Activated CD8-positive, alpha-beta T cell treated with anti-CD3 and anti-CD28 coated beads for 36 hours (primary cell): ENCODE measurements around the gene PRR14. TPM values are rescaled to one million over a fixed set of nuclear protein-coding genes. Genes with fewer than 3 reads are reported as not detected.

Experiments used
- ATAC-seq: fragments of 200-7000 bp; cut with Tn5 transposase; one replicate; pipeline ENCODE4 v1.10.0; 2021; ENCODE audit warnings: mild to moderate bottlenecking, moderate library complexity
- CTCF ChIA-PET: fragments of 350-600 bp; sonication (Branson Sonifier 250); formaldehyde crosslinking; loops from one replicate; lab custom pipeline; 2021; ENCODE audit warnings: antibody characterized with exemption; lab: Charles Lee
- POLR2A ChIA-PET: fragments of 350-600 bp; sonication (Branson Sonifier 250); formaldehyde crosslinking; loops from one replicate; lab custom pipeline; 2021; ENCODE audit warnings: antibody characterized with exemption; lab: Charles Lee
- DNase-seq: peaks from one replicate; pipeline ENCODE4 v3.0.0-alpha.2; 2020
- H3K27ac Mint-ChIP-seq: one replicate; pipeline ENCODE4 v1.8.0; 2021; ENCODE audit warnings: mild to moderate bottlenecking, mixed read lengths
- H3K27me3 Mint-ChIP-seq: one replicate; pipeline ENCODE4 v1.8.0; 2021; ENCODE audit warnings: mixed read lengths
- H3K36me3 Mint-ChIP-seq: one replicate; pipeline ENCODE4 v1.8.0; 2021; ENCODE audit warnings: low read depth, mixed read lengths
- H3K4me1 Mint-ChIP-seq: one replicate; pipeline ENCODE4 v1.8.0; 2021; ENCODE audit warnings: low read depth, mixed read lengths
- H3K4me3 Mint-ChIP-seq: one replicate; pipeline ENCODE4 v1.8.0; 2021; ENCODE audit warnings: mild to moderate bottlenecking, moderate library complexity, mixed read lengths
- H3K9me3 Mint-ChIP-seq: one replicate; pipeline ENCODE4 v1.8.0; 2021; ENCODE audit warnings: mixed read lengths
- intact Hi-C: fragments of 100-400 bp; cut with micrococcal nuclease; formaldehyde crosslinking; loops from one replicate; pipeline ENCODE4 v1.10.0; 2022
- total RNA-seq, 2 experiments: library from RNA; stranded (reverse); gene quantifications; one replicate each; pipeline ENCODE4 v1.2.3, GENCODE V29; 2021
- TF ChIP-seq, protein P1 (sequence below): fragments of 200-600 bp; IDR thresholded peaks from one replicate; pipeline ENCODE4 v1.8.0; 2022; ENCODE audit warnings: antibody characterized with exemption, mild to moderate bottlenecking

PRR14 gene
- total RNA-seq, 2 experiments from 2014 or later: 74.0 to 76.6 TPM

DNA sequence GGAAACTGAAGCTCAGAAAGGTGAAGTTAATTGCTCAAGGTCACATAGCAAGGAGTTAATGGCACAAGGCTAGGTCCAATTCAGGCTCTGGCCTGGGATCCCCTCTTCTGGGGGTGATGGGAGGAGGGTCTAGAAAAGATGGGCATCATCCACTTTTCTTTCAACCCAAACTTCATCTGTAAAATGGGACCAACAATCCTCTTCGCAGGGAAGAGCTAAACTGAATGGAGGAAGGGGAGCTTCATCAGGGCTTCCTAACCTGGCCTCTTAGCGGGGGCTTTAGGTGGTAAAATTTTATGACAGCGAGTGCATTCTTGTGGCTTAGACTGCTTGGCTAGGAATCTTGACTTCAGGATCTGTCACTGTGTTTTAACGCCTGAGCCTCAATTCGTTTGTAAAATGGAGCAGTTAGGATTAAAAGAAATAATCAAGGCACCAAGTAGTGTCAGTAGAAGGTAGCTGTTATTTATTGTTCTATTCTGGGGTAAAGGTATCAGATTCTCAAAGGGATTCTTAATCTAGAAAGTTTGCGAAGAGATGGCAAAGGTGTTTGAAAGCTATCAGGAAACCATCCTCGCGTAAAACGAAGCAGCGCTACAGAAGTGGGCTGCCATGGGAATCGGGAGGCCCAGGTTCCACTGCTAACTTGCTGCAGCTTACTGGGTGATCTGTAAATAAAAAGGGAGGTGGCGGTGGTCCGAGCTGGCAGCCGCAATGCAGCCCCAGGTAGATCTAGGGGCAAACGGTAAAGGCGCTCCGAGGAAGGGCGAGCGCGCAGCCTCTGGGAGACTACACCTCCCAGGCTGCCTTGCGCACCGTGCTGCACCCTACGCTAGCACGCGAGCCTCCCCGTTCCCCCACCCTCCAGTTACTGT is 46.7 kb downstream of the PRR14 start:
- POLR2A ChIA-PET: interaction anchor here (0.6 to 3.6 kb wide), 15 partner anchors 13 to 326 kb away, joined by 3 to 36 read pairs (median 4); partner anchors contain the start of genes DCTPP1, FBRS, PRR14 and SEPTIN1
- peaks cover 39% of the 10 kb centered on the region for H3K4me1 Mint-ChIP-seq
- intact Hi-C loops: loop anchor here (10.0 kb wide), 1 partner anchor 227 kb away; the partner anchor contains the start of gene FBXL19

DNA sequence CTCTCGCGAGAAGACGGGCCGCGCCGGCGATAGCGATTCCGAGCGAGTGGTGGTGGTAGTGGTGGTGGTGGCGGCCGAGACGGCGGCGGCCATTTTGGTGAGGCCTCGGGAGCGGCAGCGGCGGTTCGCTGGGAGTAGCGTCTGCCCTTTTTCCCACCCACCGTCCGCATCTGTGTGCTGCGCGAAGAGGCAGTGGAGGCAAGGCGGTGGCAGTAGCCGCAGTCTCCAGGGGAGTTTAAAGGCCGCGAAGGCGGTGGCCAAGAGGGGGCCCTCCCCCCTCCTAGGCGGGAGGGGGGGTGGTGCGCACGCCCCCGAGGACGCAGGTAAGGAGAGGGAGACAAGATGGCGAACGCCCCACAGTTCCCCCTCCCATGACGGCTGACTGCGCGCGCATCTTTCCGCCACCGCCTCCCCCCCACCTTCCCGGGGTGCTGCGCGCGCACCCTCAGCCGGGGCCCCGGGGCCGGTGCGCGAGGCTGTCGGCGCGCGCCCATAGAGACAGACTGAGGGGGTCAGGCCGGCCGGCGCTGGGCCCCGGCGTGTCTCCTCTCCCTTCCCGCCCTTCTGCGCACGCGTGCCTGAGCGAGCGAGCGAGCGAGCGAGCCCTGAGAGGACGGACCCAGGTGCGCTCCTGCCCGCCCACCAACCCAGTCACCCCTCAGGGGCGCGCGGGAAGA is 47.5 kb downstream of the PRR14 start:
- peak overlapping the region; percentile 100 for H3K27ac Mint-ChIP-seq
- ATAC-seq (peak; percentile 78), DNase-seq (peak; percentile 99)
- no peaks in the 10 kb centered on the region for H3K9me3 Mint-ChIP-seq
- no peaks in the 10 kb centered on the region for H3K27me3 Mint-ChIP-seq
- TF ChIP-seq, protein P1, sequence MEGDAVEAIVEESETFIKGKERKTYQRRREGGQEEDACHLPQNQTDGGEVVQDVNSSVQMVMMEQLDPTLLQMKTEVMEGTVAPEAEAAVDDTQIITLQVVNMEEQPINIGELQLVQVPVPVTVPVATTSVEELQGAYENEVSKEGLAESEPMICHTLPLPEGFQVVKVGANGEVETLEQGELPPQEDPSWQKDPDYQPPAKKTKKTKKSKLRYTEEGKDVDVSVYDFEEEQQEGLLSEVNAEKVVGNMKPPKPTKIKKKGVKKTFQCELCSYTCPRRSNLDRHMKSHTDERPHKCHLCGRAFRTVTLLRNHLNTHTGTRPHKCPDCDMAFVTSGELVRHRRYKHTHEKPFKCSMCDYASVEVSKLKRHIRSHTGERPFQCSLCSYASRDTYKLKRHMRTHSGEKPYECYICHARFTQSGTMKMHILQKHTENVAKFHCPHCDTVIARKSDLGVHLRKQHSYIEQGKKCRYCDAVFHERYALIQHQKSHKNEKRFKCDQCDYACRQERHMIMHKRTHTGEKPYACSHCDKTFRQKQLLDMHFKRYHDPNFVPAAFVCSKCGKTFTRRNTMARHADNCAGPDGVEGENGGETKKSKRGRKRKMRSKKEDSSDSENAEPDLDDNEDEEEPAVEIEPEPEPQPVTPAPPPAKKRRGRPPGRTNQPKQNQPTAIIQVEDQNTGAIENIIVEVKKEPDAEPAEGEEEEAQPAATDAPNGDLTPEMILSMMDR: no peak
- H3K4me1 Mint-ChIP-seq: peaks cover 39% of the 10 kb centered on the region
- intact Hi-C loops: loop anchor here (10.0 kb wide), 1 partner anchor 227 kb away; the partner anchor contains the start of gene FBXL19
- ChIA-PET POLR2A (interaction anchor here (0.6 to 3.6 kb wide), 13 partner anchors 12 to 177 kb away, joined by 3 to 36 read pairs (median 5); partner anchors contain the start of genes FBRS and PRR14), CTCF (interaction anchor here (1.3 to 2.5 kb wide), 7 partner anchors 10 to 163 kb away, joined by 3 to 38 read pairs (median 6); partner anchors contain the start of genes FBRS, PRR14 and ZNF747)
- H3K36me3 Mint-ChIP-seq: peaks cover 30% of the 10 kb centered on the region
- peak overlapping the region; percentile 91 for H3K4me3 Mint-ChIP-seq

More for the DNA sequence above, 46.7 kb downstream of the PRR14 start:
- ATAC-seq: peak; percentile 85
- no peak for DNase-seq
- TF ChIP-seq, protein P1: no peak
- Mint-ChIP-seq H3K9me3 (no peaks in the 10 kb centered on the region), H3K4me3 (peak overlapping the region; percentile 91), H3K27ac (peak overlapping the region; percentile 100), H3K27me3 (no peaks in the 10 kb centered on the region), H3K36me3 (peaks cover 26% of the 10 kb centered on the region)
- CTCF ChIA-PET: interaction anchor here (0.5 to 5.1 kb wide), 13 partner anchors 9 to 224 kb away, joined by 3 to 38 read pairs (median 4); partner anchors contain the start of genes FBRS, PRR14 and ZNF747

DNA sequence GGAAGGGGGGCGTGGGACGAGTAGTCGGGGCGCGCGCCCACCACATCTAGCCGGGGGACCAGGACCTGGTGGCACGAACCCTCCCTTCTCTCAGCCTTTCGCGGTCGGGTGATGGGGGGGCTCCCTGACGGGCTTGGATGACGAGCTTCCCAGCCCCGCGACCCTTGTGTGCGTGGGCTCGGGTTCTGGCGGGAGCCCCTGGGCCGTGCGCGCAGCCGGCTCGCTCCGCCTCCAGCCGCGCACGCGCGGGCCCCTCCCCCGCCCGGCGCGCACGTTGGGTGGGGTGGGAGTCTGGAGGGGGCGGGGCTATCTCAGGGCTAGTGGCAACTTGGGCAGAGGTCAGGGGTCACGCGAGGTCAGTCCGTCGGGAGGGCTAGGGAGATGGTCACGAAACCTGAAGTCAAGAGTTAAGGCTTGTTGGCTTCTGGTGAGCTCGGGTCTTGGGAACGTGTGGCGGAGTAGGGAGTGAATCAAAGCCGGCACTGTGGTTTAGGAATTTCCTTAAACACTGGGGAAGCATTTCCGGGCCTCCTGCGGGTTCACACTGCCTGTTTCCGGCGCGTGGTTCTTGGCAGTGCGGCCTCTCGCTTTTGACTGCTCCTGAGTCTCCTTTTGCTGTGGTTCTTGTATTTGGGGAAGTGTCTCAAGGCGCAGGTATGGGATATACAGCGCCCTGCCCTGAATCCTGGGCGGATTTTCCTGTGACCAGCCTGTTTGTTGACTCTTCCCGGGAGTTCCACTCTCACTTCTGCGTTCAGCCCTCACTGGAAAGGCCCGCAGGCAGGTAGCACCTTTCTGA is 48.3 kb downstream of the PRR14 start, which contains the start of gene SRCAP:
Gene SRCAP, plus strand, starts transcription at position 356 of the 799 bp plus-strand sequence. CDS start 1,654 bp downstream, outside the sequence.
- POLR2A ChIA-PET: interaction anchor here (0.7 to 3.6 kb wide), 12 partner anchors 11 to 91 kb away, joined by 3 to 36 read pairs (median 4); partner anchors contain the start of genes FBRS and PRR14
- intact Hi-C loops: loop anchor here (10.0 kb wide), 1 partner anchor 226 kb away; the partner anchor contains the start of gene FBXL19
- ATAC-seq (peak; percentile 53), DNase-seq (peak; percentile 90)
- Mint-ChIP-seq H3K4me1 (peaks cover 32% of the 10 kb centered on the region), H3K9me3 (no peaks in the 10 kb centered on the region), H3K27me3 (no peaks in the 10 kb centered on the region), H3K36me3 (peaks cover 32% of the 10 kb centered on the region), H3K4me3 (peak within 1 kb of the TSS; percentile 91), H3K27ac (peak within 1 kb of the TSS; percentile 100)
- TF ChIP-seq, protein P1: no peak
- CTCF ChIA-PET: no interaction called here

DNA sequence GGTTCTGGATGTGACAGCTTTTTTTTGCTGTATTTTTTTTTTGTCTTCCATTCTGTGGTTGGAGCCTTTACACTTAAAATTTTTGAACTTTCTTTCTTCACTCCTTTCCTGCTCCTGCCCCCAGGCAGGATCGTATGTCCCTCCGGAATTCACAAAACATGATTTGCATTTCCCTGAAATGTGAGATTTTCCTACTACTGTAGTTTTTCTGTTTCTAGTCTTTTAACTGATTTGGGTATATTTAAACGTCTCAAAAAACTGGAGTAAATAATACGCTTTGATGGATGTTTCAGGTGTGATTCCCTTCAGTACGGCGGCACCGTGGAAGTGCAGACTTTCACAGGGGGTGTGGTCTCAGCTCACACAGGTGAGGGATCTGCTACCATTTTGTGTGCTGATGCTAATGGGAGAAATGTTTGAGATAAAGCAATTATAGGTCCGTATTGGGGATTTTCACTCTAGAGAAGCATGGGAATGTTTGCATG is 48.9 kb downstream of the PRR14 start:
- DNase-seq: no peak

More for the DNA sequence above, 48.9 kb downstream of the PRR14 start:
- Mint-ChIP-seq H3K27ac (peak overlapping the region; percentile 93), H3K9me3 (no peaks in the 10 kb centered on the region), H3K4me3 (peak overlapping the region; percentile 91), H3K4me1 (peaks cover 30% of the 10 kb centered on the region), H3K36me3 (peaks cover 37% of the 10 kb centered on the region), H3K27me3 (no peaks in the 10 kb centered on the region)
- ChIA-PET CTCF (no interaction called here), POLR2A (interaction anchor here (0.7 to 3.6 kb wide), 12 partner anchors 11 to 61 kb away, joined by 3 to 36 read pairs (median 4); partner anchors contain the start of genes FBRS and PRR14)
- no peak for ATAC-seq
- intact Hi-C loops: loop anchor here (10.0 kb wide), 1 partner anchor 225 kb away; the partner anchor contains the start of gene FBXL19
- TF ChIP-seq, protein P1: no peak
